WERI-Rb-1 (cell line): ENCODE measurements around the gene CYP46A1.
"Not testable (repeated sequence)": the region's sequence is repeated elsewhere in the genome, so short reads cannot be mapped to it uniquely, and the experiment has no call there.

Experiments used
- DNase-seq: peaks from one replicate; pipeline ENCODE4 v3.0.0-alpha.2; 2020
- H3K27ac ChIP-seq: fragments of 250-450 bp; sonication (Bioruptor Pico); 2 replicates; pipeline ENCODE4 v1.5.1; 2020; ENCODE audit warnings: mild to moderate bottlenecking, moderate library complexity
- H3K27me3 ChIP-seq: fragments of 250-450 bp; sonication (Bioruptor Pico); 2 replicates; pipeline ENCODE4 v1.5.1; 2021; ENCODE audit warnings: mild to moderate bottlenecking, low read depth, moderate library complexity; ENCODE audit not compliant: insufficient read depth, severe bottlenecking
- H3K36me3 ChIP-seq: fragments of 250-450 bp; sonication (Bioruptor Pico); 2 replicates; pipeline ENCODE4 v1.5.1; 2020; ENCODE audit warnings: mild to moderate bottlenecking, moderate library complexity
- H3K4me3 ChIP-seq: 2 replicates; pipeline ENCODE4 v1.5.1; 2011; ENCODE audit warnings: low read depth, mild to moderate bottlenecking, control low read depth, low read length
- H3K9me3 ChIP-seq: fragments of 250-450 bp; sonication (Bioruptor Pico); 2 replicates; pipeline ENCODE4 v1.5.1; 2021; ENCODE audit warnings: mild to moderate bottlenecking, moderate library complexity; ENCODE audit not compliant: severe bottlenecking
- TF ChIP-seq, protein P1 (sequence below): IDR thresholded peaks from 2 replicates; pipeline ENCODE4 v1.5.1; 2011; ENCODE audit warnings: low read depth, mild to moderate bottlenecking, control low read depth, inconsistent platforms, low read length

Gene CYP46A1

DNA sequence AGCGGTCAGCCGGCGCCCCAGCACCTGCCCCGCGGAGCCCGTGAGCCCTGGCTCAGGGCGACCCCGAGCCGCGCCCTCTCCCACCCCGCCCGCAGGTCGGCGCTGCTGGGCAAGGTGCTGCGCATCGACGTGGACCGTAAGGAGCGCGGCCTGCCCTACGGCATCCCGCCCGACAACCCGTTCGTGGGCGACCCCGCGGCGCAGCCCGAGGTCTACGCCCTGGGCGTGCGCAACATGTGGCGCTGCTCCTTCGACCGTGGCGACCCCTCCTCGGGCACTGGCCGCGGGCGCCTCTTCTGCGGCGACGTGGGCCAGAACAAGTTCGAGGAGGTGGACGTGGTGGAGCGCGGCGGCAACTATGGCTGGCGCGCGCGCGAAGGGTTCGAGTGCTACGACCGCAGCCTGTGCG lies 24.8 kb upstream of the CYP46A1 start:
- Histone ChIP-seq H3K4me3 (no peak overlapping the region), H3K36me3 (no peaks in the 10 kb centered on the region), H3K9me3 (no peaks in the 10 kb centered on the region), H3K27ac (no peak overlapping the region), H3K27me3 (no peaks in the 10 kb centered on the region)
- TF ChIP-seq, protein P1, sequence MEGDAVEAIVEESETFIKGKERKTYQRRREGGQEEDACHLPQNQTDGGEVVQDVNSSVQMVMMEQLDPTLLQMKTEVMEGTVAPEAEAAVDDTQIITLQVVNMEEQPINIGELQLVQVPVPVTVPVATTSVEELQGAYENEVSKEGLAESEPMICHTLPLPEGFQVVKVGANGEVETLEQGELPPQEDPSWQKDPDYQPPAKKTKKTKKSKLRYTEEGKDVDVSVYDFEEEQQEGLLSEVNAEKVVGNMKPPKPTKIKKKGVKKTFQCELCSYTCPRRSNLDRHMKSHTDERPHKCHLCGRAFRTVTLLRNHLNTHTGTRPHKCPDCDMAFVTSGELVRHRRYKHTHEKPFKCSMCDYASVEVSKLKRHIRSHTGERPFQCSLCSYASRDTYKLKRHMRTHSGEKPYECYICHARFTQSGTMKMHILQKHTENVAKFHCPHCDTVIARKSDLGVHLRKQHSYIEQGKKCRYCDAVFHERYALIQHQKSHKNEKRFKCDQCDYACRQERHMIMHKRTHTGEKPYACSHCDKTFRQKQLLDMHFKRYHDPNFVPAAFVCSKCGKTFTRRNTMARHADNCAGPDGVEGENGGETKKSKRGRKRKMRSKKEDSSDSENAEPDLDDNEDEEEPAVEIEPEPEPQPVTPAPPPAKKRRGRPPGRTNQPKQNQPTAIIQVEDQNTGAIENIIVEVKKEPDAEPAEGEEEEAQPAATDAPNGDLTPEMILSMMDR: no peak
- DNase-seq: no peak

DNA sequence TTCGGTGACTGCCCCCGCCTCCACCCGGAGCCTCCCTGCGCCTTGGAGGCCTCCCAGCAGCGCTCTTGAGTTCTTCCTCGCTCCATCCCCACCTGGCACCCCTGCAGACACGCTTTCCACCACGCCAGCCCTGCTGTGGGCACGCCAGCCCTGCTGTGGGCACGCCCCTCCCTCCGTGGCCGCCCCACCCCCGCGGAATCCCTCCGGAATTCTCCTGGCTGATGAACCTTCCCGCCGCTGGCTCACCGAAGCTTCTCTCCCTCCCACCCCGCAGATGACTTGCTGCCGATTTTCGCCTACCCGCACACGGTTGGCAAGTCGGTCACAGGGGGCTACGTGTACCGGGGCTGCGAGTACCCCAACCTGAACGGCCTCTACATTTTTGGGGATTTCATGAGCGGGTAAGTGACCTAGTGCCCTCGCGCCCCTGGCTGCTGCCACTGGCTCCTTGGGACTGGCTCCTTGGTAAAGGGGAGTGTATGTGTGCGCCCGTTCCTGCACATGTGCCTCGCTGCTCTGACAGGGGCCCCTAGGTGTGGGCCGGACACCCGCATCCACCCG lies 24.0 kb upstream of the CYP46A1 start:
- TF ChIP-seq, protein P1: no peak
- DNase-seq: no peak
- no peak overlapping the region for H3K4me3 ChIP-seq
- H3K36me3 ChIP-seq: no peaks in the 10 kb centered on the region
- no peak overlapping the region for H3K27ac ChIP-seq
- no peaks in the 10 kb centered on the region for H3K27me3 ChIP-seq
- no peaks in the 10 kb centered on the region for H3K9me3 ChIP-seq

DNA sequence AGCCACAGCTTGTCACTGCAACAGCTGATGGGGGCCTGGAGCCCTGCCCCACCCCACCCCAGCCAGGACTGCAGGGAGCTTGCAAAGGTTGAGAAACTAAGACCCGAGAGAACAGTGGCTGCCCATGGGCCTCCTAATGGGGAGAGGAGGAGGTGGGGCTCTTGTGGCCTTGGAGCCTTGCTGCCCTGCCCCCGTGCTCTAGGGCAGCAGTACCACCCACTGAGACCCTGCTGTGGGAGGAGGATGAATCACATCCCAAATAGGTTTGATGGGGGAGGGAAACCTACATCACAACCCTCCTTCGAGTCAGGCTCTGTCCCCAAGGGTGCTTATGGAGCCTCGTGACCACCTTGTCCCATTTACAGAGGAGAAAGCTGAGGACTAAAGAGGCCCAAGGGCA lies 23.3 kb upstream of the CYP46A1 start:
- Histone ChIP-seq H3K27me3 (no peaks in the 10 kb centered on the region), H3K9me3 (no peaks in the 10 kb centered on the region), H3K4me3 (no peak overlapping the region), H3K27ac (no peak overlapping the region), H3K36me3 (no peaks in the 10 kb centered on the region)
- TF ChIP-seq, protein P1: no peak
- no peak for DNase-seq

DNA sequence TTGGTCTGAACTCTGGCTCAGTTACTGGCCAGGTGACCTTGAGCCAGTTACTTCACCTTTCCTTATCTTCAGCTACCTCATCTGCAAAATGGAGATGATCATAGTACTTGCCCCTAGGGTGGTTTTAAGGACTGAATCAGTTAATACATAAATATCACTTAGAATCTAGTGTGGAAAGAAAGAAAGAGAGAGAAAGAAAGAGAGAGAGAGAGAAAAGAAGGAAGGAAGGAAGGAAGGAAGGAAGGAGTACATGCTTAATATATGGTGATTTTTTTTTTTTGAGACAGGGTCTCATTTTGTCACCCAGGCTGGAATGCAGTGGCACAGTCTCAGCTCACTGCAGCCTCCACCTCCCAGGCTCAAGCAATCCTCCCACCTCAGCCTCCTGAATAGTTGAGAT lies 22.9 kb upstream of the CYP46A1 start:
- not testable (repeated sequence) for H3K4me3 ChIP-seq, H3K9me3 ChIP-seq, H3K27ac ChIP-seq, H3K27me3 ChIP-seq, DNase-seq, H3K36me3 ChIP-seq

- TF ChIP-seq, protein P1: no peak
- Histone ChIP-seq H3K36me3 (no peaks in the 10 kb centered on the region), H3K27ac (no peak overlapping the region), H3K9me3 (no peaks in the 10 kb centered on the region), H3K4me3 (no peak overlapping the region), H3K27me3 (no peaks in the 10 kb centered on the region)
- no peak for DNase-seq
Observed at GRCh38 chr14:99662846-99663245, 21.3 kb upstream of the CYP46A1 start.

DNA sequence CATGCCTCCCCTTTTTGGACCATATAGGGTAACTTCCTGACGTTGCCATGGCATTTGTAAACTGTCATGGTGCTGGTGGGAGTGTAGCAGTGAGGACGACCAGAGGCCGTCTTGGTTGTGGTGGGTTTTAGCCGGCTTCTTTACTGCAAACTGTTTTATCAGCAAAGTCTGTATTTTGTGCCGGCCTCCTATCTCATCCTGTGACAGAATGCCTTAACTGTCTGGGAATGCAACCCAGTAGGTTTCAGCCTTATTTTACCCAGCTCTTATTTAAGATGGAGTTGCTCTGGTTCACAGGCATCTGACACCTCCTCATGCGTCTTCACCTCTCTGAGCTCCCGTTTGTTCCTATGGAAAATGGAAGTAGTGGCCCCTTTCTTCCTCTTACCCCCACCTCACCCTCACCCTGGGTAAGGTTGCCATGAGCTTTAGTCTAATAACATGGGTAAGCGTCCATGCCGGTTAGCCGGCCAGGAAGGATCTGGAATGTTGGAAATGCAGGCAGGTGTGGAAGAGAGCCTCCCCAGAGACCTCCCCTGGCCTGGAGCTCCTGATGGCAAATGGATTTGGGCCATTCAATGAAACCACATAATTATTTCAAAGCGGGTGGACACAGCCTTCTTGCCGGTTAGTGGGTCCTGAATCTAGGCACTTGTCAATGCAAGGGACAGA lies 20.6 kb upstream of the CYP46A1 start:
- Histone ChIP-seq H3K27ac (no peak overlapping the region), H3K27me3 (no peaks in the 10 kb centered on the region)
- TF ChIP-seq, protein P1: no peak

More for the DNA sequence above, 20.6 kb upstream of the CYP46A1 start:
- Histone ChIP-seq H3K4me3 (no peak overlapping the region), H3K36me3 (no peaks in the 10 kb centered on the region), H3K9me3 (no peaks in the 10 kb centered on the region)
- DNase-seq: no peak
